Gastroesophageal sphincter (tissue), 3 donors: ENCODE results near the gene PCLO.

Source experiments
- POLR2A ChIP-seq, 2 donors: fragments of 450-650 bp; IDR thresholded peaks; one replicate each; pipeline ENCODE4 v1.6.1; 2017; ENCODE audit warnings: antibody characterized with exemption in 2 of 2, mild to moderate bottlenecking in 2 of 2, moderate library complexity in 1 of 2
- TF ChIP-seq, protein P1 (sequence below), 4 experiments: fragments of 200-600 bp in 2 of 4; fragments of 450-650 bp in 2 of 4; sonication (generic) in 1 of 4; IDR thresholded peaks; one replicate each; pipeline ENCODE4 v1.5.1; 2017 to 2019; ENCODE audit warnings: antibody characterized with exemption in 4 of 4, mild to moderate bottlenecking in 2 of 4, moderate library complexity in 2 of 4

- TF ChIP-seq, protein P1, sequence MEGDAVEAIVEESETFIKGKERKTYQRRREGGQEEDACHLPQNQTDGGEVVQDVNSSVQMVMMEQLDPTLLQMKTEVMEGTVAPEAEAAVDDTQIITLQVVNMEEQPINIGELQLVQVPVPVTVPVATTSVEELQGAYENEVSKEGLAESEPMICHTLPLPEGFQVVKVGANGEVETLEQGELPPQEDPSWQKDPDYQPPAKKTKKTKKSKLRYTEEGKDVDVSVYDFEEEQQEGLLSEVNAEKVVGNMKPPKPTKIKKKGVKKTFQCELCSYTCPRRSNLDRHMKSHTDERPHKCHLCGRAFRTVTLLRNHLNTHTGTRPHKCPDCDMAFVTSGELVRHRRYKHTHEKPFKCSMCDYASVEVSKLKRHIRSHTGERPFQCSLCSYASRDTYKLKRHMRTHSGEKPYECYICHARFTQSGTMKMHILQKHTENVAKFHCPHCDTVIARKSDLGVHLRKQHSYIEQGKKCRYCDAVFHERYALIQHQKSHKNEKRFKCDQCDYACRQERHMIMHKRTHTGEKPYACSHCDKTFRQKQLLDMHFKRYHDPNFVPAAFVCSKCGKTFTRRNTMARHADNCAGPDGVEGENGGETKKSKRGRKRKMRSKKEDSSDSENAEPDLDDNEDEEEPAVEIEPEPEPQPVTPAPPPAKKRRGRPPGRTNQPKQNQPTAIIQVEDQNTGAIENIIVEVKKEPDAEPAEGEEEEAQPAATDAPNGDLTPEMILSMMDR (IDR thresholded peaks at IDR 0.05), result no peak
- no peak for TF ChIP-seq POLR2A (IDR thresholded peaks at IDR 0.05)
Observed at GRCh38 chr7:83014546-83014945, 148.1 kb downstream of the PCLO start.
